Heart left ventricle (tissue), 16 donors: ENCODE results near the gene CEACAM4. TPM values are rescaled to one million over a fixed set of nuclear protein-coding genes. Genes with fewer than 3 reads are reported as not detected.

Experiments
- ATAC-seq, 4 donors: fragments of 200-7000 bp; cut with Tn5 transposase; one replicate each; pipeline ENCODE4 v1.9.1; 2020 to 2022; ENCODE audit warnings: moderate library complexity in 4 of 4, mild to moderate bottlenecking in 3 of 4, moderate number of reproducible peaks in 1 of 4
- DNase-seq, 5 donors: peaks; one replicate each; pipeline ENCODE4 v3.0.0-alpha.2; 2020
- H3K27ac ChIP-seq, 12 donors: fragments of 200-600 bp; sonication (generic) in 4 of 12; one replicate each; pipeline versions ENCODE4 v1.5.0 to v1.8.0; 2016 to 2022; ENCODE audit warnings: mild to moderate bottlenecking in 2 of 12
- H3K27me3 ChIP-seq, 9 donors: fragments of 200-600 bp; sonication (generic) in 2 of 9; one replicate each; pipeline versions ENCODE4 v1.5.1 to v1.8.0; 2016 to 2022; ENCODE audit warnings: mild to moderate bottlenecking in 3 of 9
- H3K36me3 ChIP-seq, 9 donors: fragments of 200-600 bp; sonication (generic) in 2 of 9; one replicate each; pipeline versions ENCODE4 v1.5.0 to v1.8.0; 2018 to 2022; ENCODE audit warnings: mild to moderate bottlenecking in 2 of 9
- H3K4me1 ChIP-seq, 12 donors: fragments of 200-600 bp; sonication (generic) in 4 of 12; one replicate each; pipeline versions ENCODE4 v1.5.0 to v1.8.0; 2016 to 2022; ENCODE audit warnings: mild to moderate bottlenecking in 3 of 12
- H3K4me3 ChIP-seq, 12 donors: fragments of 200-600 bp; sonication (generic) in 4 of 12; one replicate each; pipeline versions ENCODE4 v1.5.0 to v1.8.0; 2017 to 2022; ENCODE audit warnings: mild to moderate bottlenecking in 9 of 12, moderate library complexity in 4 of 12
- H3K9me3 ChIP-seq, 12 donors: fragments of 200-600 bp; sonication (generic) in 4 of 12; one replicate each; pipeline versions ENCODE4 v1.5.0 to v1.8.0; 2016 to 2022; ENCODE audit warnings: mild to moderate bottlenecking in 1 of 12
- POLR2A ChIP-seq, 2 donors: fragments of 450-650 bp; IDR thresholded peaks; one replicate each; pipeline ENCODE4 v1.6.1; 2017; ENCODE audit warnings: antibody characterized with exemption in 2 of 2, mild to moderate bottlenecking in 2 of 2, moderate library complexity in 2 of 2
- WGBS, 4 donors: extraction: QIAGEN DNeasy Blood & Tissue Kit in 2 of 4; methylation state at CpG; one replicate each; pipeline versions ENCODE4 v1.1.5 to v1.1.7; 2013 to 2018; 5-methylcytosine and 5-hydroxymethylcytosine counted together
- intact Hi-C, 10 donors: fragments of 100-400 bp; cut with DNase I; formaldehyde crosslinking; loops; one replicate each; pipeline versions ENCODE4 v1.11.1 to v1.14.2; 2022
- polyA plus RNA-seq, 2 donors: library from polyadenylated mRNA; stranded (reverse); fragments of 200-250 nt; gene quantifications; one replicate each; pipeline ENCODE4 v1.2.3, GENCODE V29; 2013
- total RNA-seq, 9 donors: library from RNA; depleted of rRNA in 2 of 9; stranded (reverse); fragments of >200 nt in 2 of 9; fragmentation: NEBNext Ultra II Directional in 3 of 9; extraction: Animal tissue kit (Norgen Biotek cat#: 25700) in 3 of 9; gene quantifications; one replicate each; pipeline versions ENCODE4 v1.1.0 to v1.2.4, GENCODE V29; 2016 to 2023
- TF ChIP-seq, protein P1 (sequence below), 12 donors: fragments of 200-600 bp; sonication (generic) in 4 of 12; IDR thresholded peaks; one replicate each; pipeline versions ENCODE4 v1.5.0 to v1.8.0; 2018 to 2022; ENCODE audit warnings: antibody characterized with exemption in 12 of 12, mild to moderate bottlenecking in 5 of 12
- donor health status: ischemic (EF 13 %, LVEDD 7.1; RV severe dilation, severe dysfunction).
- donor health status: healthy with polysubstance abuse.
- donor health status: DM: no; HTN: yes; CAD: no.
- donor health status: DM: no; HTN: no; CAD: no.
- donor health status: ischemic (EF 25% LVEDD 6.9; RV normal size, moderate dysfunction).
- donor health status: ischemic (EF 25% LVEDD 5.7; RV mildly dilated, moderate dysfunction).
- donor health status: healthy.
- donor health status: DM: yes; HTN: yes; CAD: no.
- donor health status: ischemic (EF 35%, LVEDD 5.7; RV mildly dilated, moderate dysfunction).
- donor health status: nonischemic (EF 11% LVEDD 7.7; RV severe dilation, severe dysfunction).
- donor health status: DM: yes; HTN: yes; CAD: no.
- donor health status: PGD.
- donor health status: ischemic (EF 29% LVEDD 5.4; RV normal size, mild dysfunction).
- donor health status: nonischemic (EF 23%, LVEDD 6.1; RV moderate dilation, normal function).

CEACAM4 gene
- total and polyA plus RNA-seq, 11 donors: 0.29 to 1.5 (median 0.46) TPM; not detected in 2

DNA sequence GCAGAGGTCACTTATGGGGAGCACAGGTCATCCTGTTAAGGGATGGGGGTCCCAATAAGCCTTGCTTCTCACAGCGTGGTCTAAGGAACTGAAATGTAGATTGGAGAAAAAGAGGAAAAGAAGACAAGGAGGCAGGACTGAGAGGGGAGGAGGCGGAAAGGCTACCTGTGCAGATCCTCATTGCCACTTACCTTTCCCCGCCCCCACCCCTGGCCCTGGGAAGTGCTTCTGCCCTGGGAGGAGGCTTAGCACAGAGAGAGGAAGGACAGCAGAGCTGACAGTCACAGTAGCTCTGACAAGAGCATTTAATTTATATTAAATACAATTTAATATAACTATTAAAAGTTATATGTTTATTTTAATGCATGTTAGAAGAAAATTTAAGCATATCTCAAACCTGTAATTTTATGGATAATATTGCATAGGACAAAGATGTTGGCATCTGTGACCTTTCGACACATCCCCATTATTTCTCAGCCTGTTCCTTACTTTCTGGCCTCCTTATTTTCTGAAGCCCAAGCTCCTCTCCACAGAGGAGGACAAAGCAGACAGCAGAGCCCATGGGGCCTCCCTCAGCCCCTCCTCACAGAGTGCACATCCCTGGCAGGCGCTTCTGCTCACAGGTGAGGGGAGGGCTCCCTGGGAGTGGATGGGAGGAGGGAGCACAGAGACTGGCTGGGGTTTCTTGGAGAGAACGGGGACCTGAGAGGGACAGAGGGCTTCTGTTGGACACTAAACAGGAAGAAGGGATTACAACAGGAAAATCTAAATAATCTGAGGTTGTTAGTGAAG lies 27.5 kb downstream of the CEACAM4 start:
- Histone ChIP-seq H3K27me3 (peaks cover 0 to 21% (median 4%) of the 10 kb centered on the region in 9 donors), H3K27ac (no peak overlapping the region), H3K4me1 (peaks cover 0 to 6% (median 0%) of the 10 kb centered on the region in 12 donors), H3K4me3 (no peak overlapping the region), H3K9me3 (no peaks in the 10 kb centered on the region), H3K36me3 (no peaks in the 10 kb centered on the region)
- peak in 1 of 5 donors; percentile 10 for DNase-seq
- intact Hi-C loops: no loop called here
- no peak for TF ChIP-seq POLR2A (IDR thresholded peaks at IDR 0.05)
- TF ChIP-seq, protein P1, sequence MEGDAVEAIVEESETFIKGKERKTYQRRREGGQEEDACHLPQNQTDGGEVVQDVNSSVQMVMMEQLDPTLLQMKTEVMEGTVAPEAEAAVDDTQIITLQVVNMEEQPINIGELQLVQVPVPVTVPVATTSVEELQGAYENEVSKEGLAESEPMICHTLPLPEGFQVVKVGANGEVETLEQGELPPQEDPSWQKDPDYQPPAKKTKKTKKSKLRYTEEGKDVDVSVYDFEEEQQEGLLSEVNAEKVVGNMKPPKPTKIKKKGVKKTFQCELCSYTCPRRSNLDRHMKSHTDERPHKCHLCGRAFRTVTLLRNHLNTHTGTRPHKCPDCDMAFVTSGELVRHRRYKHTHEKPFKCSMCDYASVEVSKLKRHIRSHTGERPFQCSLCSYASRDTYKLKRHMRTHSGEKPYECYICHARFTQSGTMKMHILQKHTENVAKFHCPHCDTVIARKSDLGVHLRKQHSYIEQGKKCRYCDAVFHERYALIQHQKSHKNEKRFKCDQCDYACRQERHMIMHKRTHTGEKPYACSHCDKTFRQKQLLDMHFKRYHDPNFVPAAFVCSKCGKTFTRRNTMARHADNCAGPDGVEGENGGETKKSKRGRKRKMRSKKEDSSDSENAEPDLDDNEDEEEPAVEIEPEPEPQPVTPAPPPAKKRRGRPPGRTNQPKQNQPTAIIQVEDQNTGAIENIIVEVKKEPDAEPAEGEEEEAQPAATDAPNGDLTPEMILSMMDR (IDR thresholded peaks at IDR 0.05): no peak
- ATAC-seq: no peak
- 38 to 42% (median 40%) methylated on average over 6 of the region's 6 CpGs for WGBS, 4 donors

DNA sequence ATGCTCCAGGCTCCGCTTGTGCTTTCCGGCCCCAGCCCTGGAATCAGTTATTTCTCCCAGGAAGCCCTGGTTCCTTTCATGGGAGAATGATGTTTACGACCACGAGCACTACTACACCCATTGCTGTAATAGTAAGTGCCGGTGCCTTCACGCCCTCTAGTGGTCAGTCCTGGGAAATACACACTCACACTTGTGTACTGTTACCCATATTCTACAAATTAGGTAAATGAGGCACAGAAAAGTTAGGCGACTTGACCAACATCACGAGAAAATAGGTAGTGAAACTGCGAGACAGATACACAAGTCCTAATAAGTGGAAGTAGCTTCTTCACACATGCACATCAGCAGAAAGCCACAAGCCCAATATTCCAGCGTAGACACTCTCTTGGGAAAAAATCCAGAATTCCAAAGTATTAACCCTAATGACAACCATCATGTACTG lies 29.3 kb downstream of the CEACAM4 start:
- Histone ChIP-seq H3K4me1 (peaks cover 0 to 6% (median 0%) of the 10 kb centered on the region in 12 donors), H3K27ac (no peak overlapping the region), H3K9me3 (peaks cover 0 to 11% (median 0%) of the 10 kb centered on the region in 12 donors), H3K4me3 (no peak overlapping the region), H3K36me3 (no peaks in the 10 kb centered on the region), H3K27me3 (peaks cover 0 to 18% (median 4%) of the 10 kb centered on the region in 9 donors)
- intact Hi-C loops: no loop called here
- WGBS, 4 donors: 7 to 10% (median 9%) methylated on average over 10 of the region's 10 CpGs
- ATAC-seq (peak in 3 of 4 donors; percentile 73 to 86 (median 75)), DNase-seq (peak in 4 of 5 donors; percentile 51 to 59 (median 56))
- TF ChIP-seq, protein P1 (IDR thresholded peaks at IDR 0.05): peak; percentile 76 to 92 (median 88)
- TF ChIP-seq POLR2A (IDR thresholded peaks at IDR 0.05): no peak

DNA sequence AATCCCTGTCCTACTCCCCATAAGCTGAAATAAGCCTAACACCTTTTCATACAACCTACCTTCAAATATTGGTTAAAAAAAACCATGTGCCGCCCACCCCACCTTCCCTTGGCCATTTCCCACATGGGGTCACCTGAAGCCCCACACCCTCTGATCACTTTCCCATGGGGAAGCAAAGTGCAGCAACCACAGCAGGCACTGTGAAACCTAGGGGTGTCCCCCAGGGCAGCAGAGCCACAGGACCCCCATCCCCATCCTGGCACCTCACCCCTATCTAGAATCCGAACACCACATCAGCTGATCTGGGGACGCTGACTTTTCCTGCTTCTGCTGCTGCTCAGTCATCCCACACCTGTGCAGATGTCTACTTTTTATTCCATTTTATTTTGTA lies 31.0 kb downstream of the CEACAM4 start:
- Histone ChIP-seq H3K27ac (no peak overlapping the region), H3K27me3 (peaks cover 0 to 29% (median 4%) of the 10 kb centered on the region in 9 donors), H3K36me3 (no peaks in the 10 kb centered on the region), H3K9me3 (peaks cover 0 to 11% (median 0%) of the 10 kb centered on the region in 12 donors), H3K4me1 (peaks cover 0 to 6% (median 0%) of the 10 kb centered on the region in 12 donors), H3K4me3 (no peak overlapping the region)
- ATAC-seq (no peak), DNase-seq (no peak)
- intact Hi-C loops: no loop called here
- TF ChIP-seq, protein P1 (IDR thresholded peaks at IDR 0.05): no peak
- no peak for TF ChIP-seq POLR2A (IDR thresholded peaks at IDR 0.05)
- 32 to 42% (median 39%) methylated on average over 3 of the region's 3 CpGs for WGBS, 4 donors

DNA sequence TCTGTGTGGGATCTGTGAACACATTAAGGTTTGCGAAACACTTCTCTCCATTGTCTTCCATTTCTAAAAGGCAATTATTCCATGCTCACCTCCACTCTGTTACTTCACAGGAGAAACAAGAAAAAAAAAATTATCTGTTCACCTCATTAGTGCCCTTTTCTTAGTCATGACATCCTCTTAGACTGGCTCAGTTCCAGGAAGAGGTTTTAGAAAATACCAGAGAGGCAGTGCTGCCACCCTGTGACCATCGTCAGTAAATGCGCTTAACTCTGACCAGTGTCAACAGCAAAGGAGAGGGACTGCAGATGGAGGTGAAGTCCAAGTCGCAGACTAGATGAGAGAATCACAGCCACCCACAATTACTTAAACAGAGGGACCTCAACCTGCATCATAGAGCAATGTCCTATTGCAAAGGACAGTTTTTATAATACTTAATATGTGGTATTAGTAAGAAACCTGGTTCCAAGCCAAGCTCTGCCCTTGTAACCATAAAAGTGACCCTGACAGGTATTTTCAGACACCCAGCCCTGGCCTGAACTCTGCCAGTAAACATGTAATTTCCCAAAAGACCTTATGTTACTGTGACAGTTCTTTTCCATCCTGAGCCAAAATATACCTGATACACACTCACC lies 31.5 kb downstream of the CEACAM4 start:
- Histone ChIP-seq H3K36me3 (no peaks in the 10 kb centered on the region), H3K9me3 (peaks cover 0 to 11% (median 0%) of the 10 kb centered on the region in 12 donors), H3K4me1 (peaks cover 0 to 6% (median 0%) of the 10 kb centered on the region in 12 donors), H3K4me3 (no peak overlapping the region), H3K27ac (no peak overlapping the region), H3K27me3 (peaks cover 0 to 29% (median 4%) of the 10 kb centered on the region in 9 donors)
- TF ChIP-seq, protein P1 (IDR thresholded peaks at IDR 0.05): peak; percentile 33 to 67 (median 52)
- TF ChIP-seq POLR2A (IDR thresholded peaks at IDR 0.05): no peak
- ATAC-seq (peak in 3 of 4 donors; percentile 70 to 87 (median 81)), DNase-seq (peak in 3 of 5 donors; percentile 37 to 47 (median 41))
- WGBS, 4 donors: 17 to 23% (median 21%) methylated on average over 4 of the region's 4 CpGs
- intact Hi-C loops: no loop called here
